ENCODE results near the gene TSPOAP1. TPM values are rescaled to one million over a fixed set of nuclear protein-coding genes. Genes with fewer than 3 reads are reported as not detected.

Gene TSPOAP1
- total RNA-seq, 2 experiments from 2014 or later: 17.8 to 19.5 TPM

DNA sequence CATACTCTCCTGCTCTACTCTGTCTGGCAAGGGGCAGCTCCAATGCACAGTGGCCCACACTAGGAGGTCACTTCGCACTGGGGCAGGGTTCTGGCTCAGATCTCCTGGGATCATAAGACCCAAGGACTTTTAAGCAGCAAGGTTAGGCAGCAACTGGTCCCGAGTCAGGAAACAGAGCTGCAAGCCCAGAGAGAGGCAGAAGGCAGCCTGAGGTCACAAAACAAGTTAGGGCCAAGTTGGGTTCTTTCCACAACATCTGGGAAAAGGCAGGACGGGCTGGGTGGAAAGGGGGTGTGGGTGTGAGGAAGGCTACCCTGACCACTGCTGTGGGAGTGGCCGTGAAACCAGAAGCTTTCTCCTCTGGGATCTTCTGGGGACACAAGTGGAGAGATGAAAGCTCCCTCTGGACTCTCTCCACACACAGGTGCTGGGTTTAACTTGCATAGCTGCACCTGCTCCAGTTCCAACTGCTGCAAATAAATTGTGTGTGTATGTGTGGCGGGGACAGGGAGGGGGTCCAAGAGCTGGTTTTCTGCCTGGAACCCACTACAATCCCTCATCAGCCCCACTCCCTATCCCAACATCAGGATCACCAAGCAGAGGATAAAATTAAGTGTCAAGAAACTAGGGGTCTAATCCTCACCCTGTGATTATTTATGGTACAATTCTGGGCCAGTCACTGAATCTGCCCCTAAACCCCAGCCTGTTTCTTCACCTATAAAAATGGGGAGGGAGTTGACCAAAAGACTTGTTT lies 8.0 kb upstream of the TSPOAP1 start:
- Mint-ChIP-seq H3K9me3 (no peaks in the 10 kb centered on the region), H3K36me3 (ENCODE audit: low read depth) (peaks cover 49% of the 10 kb centered on the region), H3K4me1 (ENCODE audit: low read depth) (peaks cover 80% of the 10 kb centered on the region), H3K4me3 (peak overlapping the region; percentile 90), H3K27me3 (no peaks in the 10 kb centered on the region), H3K27ac (peak overlapping the region; percentile 84)
- peaks cover 10% of the 10 kb centered on the region for H3K36me3 ChIP-seq (ENCODE audit: insufficient read depth, low read length)
- H3K4me3 ChIP-seq (ENCODE audit: low read length): peak overlapping the region; percentile 84
- no peak for ATAC-seq (ENCODE audit: poor library complexity)
- H3K27me3 ChIP-seq (ENCODE audit: control insufficient read depth in 1 of 2, insufficient read depth in 2 of 2, low read length in 2 of 2): no peaks in the 10 kb centered on the region
- CTCF ChIA-PET: interaction anchor here (0.7 to 7.9 kb wide), 6 partner anchors 8 to 81 kb away, joined by 3 to 59 read pairs (median 8); partner anchors contain the start of gene RNF43
- DNase-seq: peak in 3 of 14 experiments; percentile 28 to 44 (median 37)
- H3K27ac ChIP-seq (ENCODE audit: low read depth in 1 of 2, low read length in 2 of 2): peak overlapping the region; percentile 97 to 98
- no peaks in the 10 kb centered on the region for H3K9me3 ChIP-seq (ENCODE audit: control insufficient read depth in 1 of 2, insufficient read depth in 1 of 2, low read length in 2 of 2)
- H3K4me1 ChIP-seq (ENCODE audit: insufficient read depth, low read length): peaks cover 84% of the 10 kb centered on the region
- POLR2A ChIA-PET: interaction anchor here (0.6 to 18.5 kb wide), 14 partner anchors 9 to 1734 kb away, joined by 3 to 1359 read pairs (median 6); partner anchors contain the start of genes HSF5, MTMR4, PRR11 and RNF43
- intact Hi-C loops (cut with DNase I, micrococcal nuclease): loop anchor here (1.0 to 10.0 kb wide), 8 partner anchors 8 to 1252 kb away; partner anchors contain the start of genes AKAP1 (in 1 of the 2), MRPS23 (in 1 of the 2), MTMR4 (in 1 of the 2) and SUPT4H1 (in 1 of the 2)
- no peak for TF ChIP-seq CTCF (IDR thresholded peaks at IDR 0.05)

DNA sequence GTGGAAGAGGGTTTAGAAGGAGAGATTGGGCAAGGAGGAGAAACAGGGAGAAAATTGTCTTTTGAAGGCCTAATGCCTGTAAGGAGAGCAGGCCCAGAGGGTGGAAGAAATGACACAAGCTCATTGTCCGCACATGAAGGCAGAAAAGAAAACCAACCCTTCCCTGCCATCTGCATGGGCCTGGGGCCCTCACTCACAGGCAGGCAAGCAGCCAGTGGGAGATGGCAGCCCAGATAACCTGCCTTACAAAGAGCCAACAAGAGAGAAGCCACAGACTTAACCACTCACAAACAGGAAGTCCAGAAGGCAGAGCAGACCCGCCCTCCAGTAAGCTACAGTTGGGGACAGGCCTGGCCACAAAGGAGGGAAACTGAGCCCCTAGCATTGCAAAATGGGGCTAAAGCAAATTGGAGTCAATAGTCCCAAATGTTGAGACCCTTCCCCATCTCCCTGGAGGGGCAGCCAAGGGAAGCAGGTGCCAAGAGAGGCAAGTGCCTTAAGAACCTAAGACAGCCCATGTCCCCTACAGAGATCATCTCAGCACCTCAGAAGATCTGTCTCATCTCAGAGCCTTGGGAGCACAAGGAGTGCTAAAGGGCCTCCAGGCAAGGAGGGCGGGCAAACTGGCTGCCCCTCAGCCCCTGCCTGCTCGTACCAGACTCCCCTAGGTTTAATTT lies 7.3 kb upstream of the TSPOAP1 start:
- peaks cover 54% of the 10 kb centered on the region for H3K36me3 Mint-ChIP-seq (ENCODE audit: low read depth)
- H3K27ac ChIP-seq (ENCODE audit: low read depth in 1 of 2, low read length in 2 of 2): peak overlapping the region; percentile 97 to 98
- peaks cover 77% of the 10 kb centered on the region for H3K4me1 ChIP-seq (ENCODE audit: insufficient read depth, low read length)
- H3K36me3 ChIP-seq (ENCODE audit: insufficient read depth, low read length): peaks cover 15% of the 10 kb centered on the region
- peak; percentile 36 for ATAC-seq (ENCODE audit: poor library complexity)
- H3K9me3 ChIP-seq (ENCODE audit: control insufficient read depth in 1 of 2, insufficient read depth in 1 of 2, low read length in 2 of 2): no peaks in the 10 kb centered on the region
- peak overlapping the region; percentile 90 for H3K4me3 Mint-ChIP-seq
- no peak for TF ChIP-seq CTCF (IDR thresholded peaks at IDR 0.05)
- no peaks in the 10 kb centered on the region for H3K27me3 ChIP-seq (ENCODE audit: control insufficient read depth in 1 of 2, insufficient read depth in 2 of 2, low read length in 2 of 2)
- peaks cover 73% of the 10 kb centered on the region for H3K4me1 Mint-ChIP-seq (ENCODE audit: low read depth)
- POLR2A ChIA-PET: interaction anchor here (1.0 to 18.5 kb wide), 9 partner anchors 10 to 1733 kb away, joined by 3 to 1359 read pairs (median 7); partner anchors contain the start of genes PRR11, RNF43, SKA2 and SUPT4H1
- H3K27ac Mint-ChIP-seq: peak overlapping the region; percentile 84
- peak overlapping the region; percentile 84 for H3K4me3 ChIP-seq (ENCODE audit: low read length)
- H3K9me3 Mint-ChIP-seq: no peaks in the 10 kb centered on the region
- intact Hi-C loops (cut with DNase I, micrococcal nuclease): loop anchor here (1.0 to 10.0 kb wide), 8 partner anchors 8 to 1251 kb away; partner anchors contain the start of genes AKAP1 (in 1 of the 2), MRPS23 (in 1 of the 2), MTMR4 (in 1 of the 2) and SUPT4H1 (in 1 of the 2)
- peak in 13 of 14 experiments; percentile 60 to 91 (median 74) for DNase-seq
- H3K27me3 Mint-ChIP-seq: no peaks in the 10 kb centered on the region
- CTCF ChIA-PET: interaction anchor here (0.7 to 7.9 kb wide), 5 partner anchors 9 to 77 kb away, joined by 3 to 59 read pairs (median 6); no protein-coding TSS in a partner anchor
